Measurements from ENCODE around the gene GALNT12.

GRCh38 chr9:98852460-98852734 is 44.9 kb downstream of the GALNT12 start:
- TF ChIP-seq POLR2AphosphoS5 (IDR thresholded peaks at IDR 0.05), result no peak
- no peak for TF ChIP-seq CTCF (IDR thresholded peaks at IDR 0.05)
- no peak for TF ChIP-seq POLR2A (IDR thresholded peaks at IDR 0.05)

Data from breast epithelium (tissue), 3 donors.